Activated CD4-positive, alpha-beta T cell treated with anti-CD3 and anti-CD28 coated beads for 36 hours (primary cell): ENCODE measurements around the gene TRABD. TPM values are rescaled to one million over a fixed set of nuclear protein-coding genes. Genes with fewer than 3 reads are reported as not detected.
"Not testable (repeated sequence)": the region's sequence is repeated elsewhere in the genome, so short reads cannot be mapped to it uniquely, and the experiment has no call there.

ENCODE experiments used
- ATAC-seq: fragments of 200-7000 bp; cut with Tn5 transposase; one replicate; pipeline ENCODE4 v1.10.0; 2021; ENCODE audit warnings: mild to moderate bottlenecking, moderate library complexity
- CTCF ChIA-PET: fragments of 350-600 bp; sonication (Branson Sonifier 250); formaldehyde crosslinking; loops from one replicate; lab custom pipeline; 2021; ENCODE audit warnings: antibody characterized with exemption; lab: Charles Lee
- POLR2A ChIA-PET: fragments of 350-600 bp; sonication (Branson Sonifier 250); formaldehyde crosslinking; loops from one replicate; lab custom pipeline; 2021; ENCODE audit warnings: antibody characterized with exemption, inconsistent platforms; lab: Charles Lee
- DNase-seq: peaks from one replicate; pipeline ENCODE4 v3.0.0-alpha.2; 2020
- H3K27ac Mint-ChIP-seq: one replicate; pipeline ENCODE4 v1.8.0; 2021; ENCODE audit warnings: mixed read lengths
- H3K27me3 Mint-ChIP-seq: one replicate; pipeline ENCODE4 v1.8.0; 2021; ENCODE audit warnings: mixed read lengths
- H3K36me3 Mint-ChIP-seq: one replicate; pipeline ENCODE4 v1.8.0; 2021; ENCODE audit warnings: low read depth, mixed read lengths
- H3K4me1 Mint-ChIP-seq: one replicate; pipeline ENCODE4 v1.8.0; 2021; ENCODE audit warnings: mixed read lengths
- H3K4me3 Mint-ChIP-seq: one replicate; pipeline ENCODE4 v1.8.0; 2021; ENCODE audit warnings: mild to moderate bottlenecking, moderate library complexity, mixed read lengths
- H3K9me3 Mint-ChIP-seq: one replicate; pipeline ENCODE4 v1.8.0; 2021; ENCODE audit warnings: low read depth, mixed read lengths
- intact Hi-C, 2 experiments: fragments of 100-400 bp; cut with DNase I in 1 of 2; cut with micrococcal nuclease in 1 of 2; formaldehyde crosslinking; loops; one replicate each; pipeline versions ENCODE4 v1.14.2 to v1.15.1; 2022 to 2024; cut with DNase I, micrococcal nuclease
- total RNA-seq, 2 experiments: library from RNA; stranded (reverse); gene quantifications; one replicate each; pipeline ENCODE4 v1.2.3, GENCODE V29; 2021

The TRABD gene
- total RNA-seq, 2 experiments from 2014 or later: 60.7 to 74.5 TPM

GRCh38 chr22:50153756-50154140, 32.0 kb upstream of the TRABD start:
- no peak overlapping the region for H3K27ac Mint-ChIP-seq
- ChIA-PET CTCF (interaction anchor here (0.5 kb wide), 1 partner anchor 13 kb away, joined by 3 read pairs; no protein-coding TSS in a partner anchor), POLR2A (no interaction called here)
- peaks cover 3% of the 10 kb centered on the region for H3K27me3 Mint-ChIP-seq
- intact Hi-C loops: no loop called here
- ATAC-seq: no peak
- no peaks in the 10 kb centered on the region for H3K9me3 Mint-ChIP-seq
- DNase-seq: no peak
- H3K4me3 Mint-ChIP-seq: no peak overlapping the region
- no peaks in the 10 kb centered on the region for H3K4me1 Mint-ChIP-seq
- H3K36me3 Mint-ChIP-seq: no peaks in the 10 kb centered on the region

- no peaks in the 10 kb centered on the region for H3K36me3 Mint-ChIP-seq
- peaks cover 2% of the 10 kb centered on the region for H3K27me3 Mint-ChIP-seq
- no peak overlapping the region for H3K27ac Mint-ChIP-seq
- intact Hi-C loops: no loop called here
- no peaks in the 10 kb centered on the region for H3K9me3 Mint-ChIP-seq
- H3K4me1 Mint-ChIP-seq: no peaks in the 10 kb centered on the region
- ChIA-PET POLR2A (no interaction called here), CTCF (interaction anchor here (0.6 to 1.6 kb wide), 2 partner anchors 9 to 136 kb away, joined by 3 read pairs; no protein-coding TSS in a partner anchor)
- no peak overlapping the region for H3K4me3 Mint-ChIP-seq
- ATAC-seq (no peak), DNase-seq (no peak)
These were observed 27.9 kb upstream of the TRABD start for GRCh38 chr22:50157709-50158375.

- DNase-seq (no peak), ATAC-seq (no peak)
- peaks cover 6% of the 10 kb centered on the region for H3K27me3 Mint-ChIP-seq
- no peaks in the 10 kb centered on the region for H3K4me1 Mint-ChIP-seq
- ChIA-PET POLR2A (no interaction called here), CTCF (interaction anchor here (0.7 kb wide), 1 partner anchor 12 kb away, joined by 3 read pairs; no protein-coding TSS in a partner anchor)
- H3K4me3 Mint-ChIP-seq: no peak overlapping the region
- no peaks in the 10 kb centered on the region for H3K9me3 Mint-ChIP-seq
- H3K27ac Mint-ChIP-seq: no peak overlapping the region
- H3K36me3 Mint-ChIP-seq: no peaks in the 10 kb centered on the region
- intact Hi-C loops: no loop called here
These were observed 24.8 kb upstream of the TRABD start for GRCh38 chr22:50160947-50161346.

- Mint-ChIP-seq H3K27me3 (peaks cover 6% of the 10 kb centered on the region), H3K27ac (no peak overlapping the region), H3K36me3 (no peaks in the 10 kb centered on the region), H3K4me1 (no peaks in the 10 kb centered on the region), H3K9me3 (no peaks in the 10 kb centered on the region), H3K4me3 (no peak overlapping the region)
- DNase-seq: no peak
- intact Hi-C loops: no loop called here
- ChIA-PET CTCF (interaction anchor here (0.7 kb wide), 1 partner anchor 13 kb away, joined by 3 read pairs; no protein-coding TSS in a partner anchor), POLR2A (no interaction called here)
- ATAC-seq: no peak
These were observed 24.0 kb upstream of the TRABD start for GRCh38 chr22:50161508-50162390.

DNA sequence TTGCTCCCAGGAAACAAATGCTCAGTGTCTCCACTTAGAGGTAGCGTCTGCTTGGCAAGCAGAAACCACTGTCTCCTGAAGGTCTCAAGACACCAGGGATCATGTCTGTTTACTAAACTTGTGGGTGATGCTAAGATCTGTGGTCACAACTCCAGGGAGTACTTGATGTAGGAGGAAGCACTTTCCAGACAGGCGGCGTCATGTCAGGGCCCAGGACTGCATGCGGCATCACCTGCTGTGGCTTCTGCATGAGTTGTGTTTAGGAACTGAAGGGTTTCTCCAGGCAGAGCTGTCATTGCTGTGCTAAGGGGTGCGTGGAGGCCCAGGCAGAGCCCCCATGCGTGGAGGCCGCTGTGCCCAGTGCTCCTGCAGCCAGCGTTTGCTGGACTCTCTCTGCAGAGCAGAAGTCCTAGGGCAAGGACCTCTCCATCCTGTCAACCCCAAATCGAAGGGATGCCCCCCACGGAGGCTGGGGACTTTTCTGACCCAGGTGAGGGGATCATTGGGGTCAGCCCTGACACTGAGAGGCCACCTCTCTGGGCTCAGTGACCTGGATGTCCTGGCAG, 23.2 kb upstream of the TRABD start:
- no peaks in the 10 kb centered on the region for H3K9me3 Mint-ChIP-seq
- H3K4me1 Mint-ChIP-seq: no peaks in the 10 kb centered on the region
- no peaks in the 10 kb centered on the region for H3K36me3 Mint-ChIP-seq
- ATAC-seq: no peak
- intact Hi-C loops: no loop called here
- no peak overlapping the region for H3K4me3 Mint-ChIP-seq
- H3K27me3 Mint-ChIP-seq: peaks cover 7% of the 10 kb centered on the region
- ChIA-PET POLR2A (no interaction called here), CTCF (no interaction called here)
- H3K27ac Mint-ChIP-seq: no peak overlapping the region
- no peak for DNase-seq

- Mint-ChIP-seq H3K36me3 (no peaks in the 10 kb centered on the region), H3K27ac (no peak overlapping the region), H3K4me1 (peaks cover 2% of the 10 kb centered on the region), H3K27me3 (peaks cover 23% of the 10 kb centered on the region), H3K4me3 (no peak overlapping the region), H3K9me3 (no peaks in the 10 kb centered on the region)
- ChIA-PET CTCF (interaction anchor here (0.8 kb wide), 1 partner anchor 78 kb away, joined by 4 read pairs; no protein-coding TSS in a partner anchor), POLR2A (no interaction called here)
- no peak for ATAC-seq
- no peak for DNase-seq
- intact Hi-C loops: no loop called here
These were observed 20.1 kb upstream of the TRABD start for GRCh38 chr22:50165436-50166123.

- intact Hi-C loops: no loop called here
- Mint-ChIP-seq H3K9me3 (no peaks in the 10 kb centered on the region), H3K4me1 (peaks cover 2% of the 10 kb centered on the region), H3K36me3 (no peaks in the 10 kb centered on the region), H3K27ac (no peak overlapping the region), H3K4me3 (no peak overlapping the region), H3K27me3 (peaks cover 34% of the 10 kb centered on the region)
- ATAC-seq: no peak
- ChIA-PET CTCF (interaction anchor here (0.8 to 1.2 kb wide), 2 partner anchors 9 to 14 kb away, joined by 3 read pairs; no protein-coding TSS in a partner anchor), POLR2A (no interaction called here)
- no peak for DNase-seq
These were observed 17.8 kb upstream of the TRABD start for GRCh38 chr22:50167689-50168489.

- intact Hi-C loops, ATAC-seq, H3K36me3 Mint-ChIP-seq, H3K4me1 Mint-ChIP-seq, POLR2A ChIA-PET, DNase-seq, CTCF ChIA-PET, H3K9me3 Mint-ChIP-seq: not testable (repeated sequence)
- H3K4me3 Mint-ChIP-seq: peak overlapping the region; percentile 36
- peaks cover 34% of the 10 kb centered on the region for H3K27me3 Mint-ChIP-seq
- H3K27ac Mint-ChIP-seq: peak overlapping the region; percentile 33
These were observed 17.1 kb upstream of the TRABD start for GRCh38 chr22:50168490-50169180.

DNA sequence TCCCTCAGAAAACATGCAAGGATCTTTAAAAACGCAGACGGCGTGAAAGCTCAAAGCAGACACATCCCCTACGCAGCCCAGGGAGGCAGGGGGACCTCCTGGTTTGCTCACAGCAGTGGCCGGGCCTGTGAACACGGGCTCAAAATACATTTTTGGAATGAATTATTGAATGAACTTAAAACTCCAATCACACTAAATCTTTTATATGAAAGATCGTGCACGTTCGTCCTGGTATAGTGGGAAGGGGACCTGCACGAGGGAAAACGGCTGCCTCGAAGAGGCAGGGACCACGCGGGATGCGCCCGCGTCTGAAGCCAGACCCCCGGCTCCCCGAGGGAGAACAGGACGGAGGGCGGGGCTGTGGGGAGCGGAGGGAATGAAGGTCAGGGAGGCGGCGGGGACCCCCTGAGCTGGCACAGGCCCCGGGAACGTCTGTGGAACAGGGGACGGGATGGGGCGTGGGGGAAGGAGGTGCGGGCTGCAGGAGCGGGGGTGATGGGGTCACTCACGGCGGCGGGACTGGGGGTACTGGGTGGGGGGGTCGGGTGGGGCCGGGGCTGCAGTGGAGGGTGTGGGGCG, 16.4 kb upstream of the TRABD start:
- H3K27me3 Mint-ChIP-seq: peaks cover 32% of the 10 kb centered on the region
- ChIA-PET CTCF (no interaction called here), POLR2A (no interaction called here)
- no peaks in the 10 kb centered on the region for H3K36me3 Mint-ChIP-seq
- ATAC-seq: no peak
- DNase-seq: no peak
- H3K9me3 Mint-ChIP-seq: no peaks in the 10 kb centered on the region
- H3K4me3 Mint-ChIP-seq: peak overlapping the region; percentile 36
- H3K4me1 Mint-ChIP-seq: peaks cover 2% of the 10 kb centered on the region
- no peak overlapping the region for H3K27ac Mint-ChIP-seq
- intact Hi-C loops: no loop called here

DNA sequence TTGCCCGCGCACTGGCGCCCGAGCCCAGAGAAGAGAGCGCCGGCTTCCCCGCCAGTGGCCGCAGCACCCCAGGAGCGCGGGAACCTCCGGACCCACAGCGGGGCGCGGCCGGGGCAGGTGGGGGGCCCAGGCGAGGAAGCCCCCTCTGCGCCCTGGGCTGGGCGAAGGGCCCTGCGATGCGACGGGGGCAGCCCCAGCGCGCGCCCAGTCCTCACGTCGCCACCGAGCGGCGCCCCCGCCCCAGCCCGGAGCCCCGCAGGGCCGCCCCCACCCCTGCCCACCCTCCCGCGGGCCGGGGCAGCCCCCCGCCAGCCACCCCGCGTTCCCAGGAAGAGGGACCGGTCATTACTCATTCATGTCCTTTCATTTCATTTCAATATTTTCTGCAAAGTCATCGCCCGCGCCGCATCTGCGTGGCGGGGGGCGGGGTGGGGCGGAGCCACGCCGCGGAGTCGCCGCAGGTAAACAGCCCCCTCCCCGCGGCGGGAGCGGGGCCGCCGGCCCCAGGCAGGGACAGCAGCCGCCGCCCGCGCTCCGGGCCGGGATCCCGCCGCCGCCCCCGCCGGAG, 15.9 kb upstream of the TRABD start:
- DNase-seq: peak; percentile 83
- peak; percentile 83 for ATAC-seq
- H3K27me3 Mint-ChIP-seq: peaks cover 30% of the 10 kb centered on the region
- ChIA-PET POLR2A (no interaction called here), CTCF (no interaction called here)
- no peaks in the 10 kb centered on the region for H3K9me3 Mint-ChIP-seq
- intact Hi-C loops: loop anchor here in 1 of 2 experiments (1.0 kb wide), 2 partner anchors 15 to 20 kb away; partner anchors contain the start of gene TRABD
- H3K36me3 Mint-ChIP-seq: no peaks in the 10 kb centered on the region
- peaks cover 2% of the 10 kb centered on the region for H3K4me1 Mint-ChIP-seq
- peak overlapping the region; percentile 49 for H3K4me3 Mint-ChIP-seq
- no peak overlapping the region for H3K27ac Mint-ChIP-seq
